Tibial artery (tissue), 4 donors: Measurements from ENCODE around the gene C4BPB.

Experiments used
- DNase-seq, 2 donors: peaks; one replicate each; pipeline ENCODE4 v3.0.0-alpha.2; 2019
- H3K27ac ChIP-seq, 2 donors: fragments of 200-600 bp; sonication (generic) in 1 of 2; 1 replicate in 1 of 2; 2 replicates in 1 of 2; pipeline ENCODE4 v1.5.1; 2018 to 2019; ENCODE audit warnings: mild to moderate bottlenecking in 1 of 2
- H3K27me3 ChIP-seq, 2 donors: fragments of 200-600 bp; sonication (generic) in 1 of 2; one replicate each; pipeline versions ENCODE4 v1.5.1 to v1.6.0; 2016 to 2019
- H3K36me3 ChIP-seq, 3 donors: fragments of 200-600 bp; sonication (generic) in 2 of 3; one replicate each; pipeline ENCODE4 v1.5.1; 2016 to 2019; ENCODE audit warnings: mild to moderate bottlenecking in 2 of 3
- H3K4me1 ChIP-seq, 4 donors: fragments of 200-600 bp; sonication (generic) in 2 of 4; 1 replicate in 3 of 4; 2 replicates in 1 of 4; pipeline ENCODE4 v1.5.1; 2016 to 2019
- H3K4me3 ChIP-seq, 2 donors: fragments of 200-600 bp; sonication (generic) in 1 of 2; 1 replicate in 1 of 2; 2 replicates in 1 of 2; pipeline ENCODE4 v1.5.1; 2018 to 2019; ENCODE audit warnings: mild to moderate bottlenecking in 2 of 2
- H3K9me3 ChIP-seq, 3 donors: fragments of 200-600 bp; sonication (generic) in 1 of 3; one replicate each; pipeline ENCODE4 v1.5.1; 2016 to 2019
- intact Hi-C: fragments of 100-400 bp; cut with DNase I; formaldehyde crosslinking; loops from one replicate; pipeline ENCODE4 v1.15.0; 2023; ENCODE audit warnings: low total_unique reads
- TF ChIP-seq, protein P1 (sequence below), 2 experiments: fragments of 200-600 bp in 1 of 2; fragments of 450-650 bp in 1 of 2; IDR thresholded peaks; one replicate each; pipeline ENCODE4 v1.5.1; 2017 to 2019; ENCODE audit warnings: antibody characterized with exemption in 2 of 2, mild to moderate bottlenecking in 1 of 2, moderate library complexity in 1 of 2

The C4BPB gene

DNA sequence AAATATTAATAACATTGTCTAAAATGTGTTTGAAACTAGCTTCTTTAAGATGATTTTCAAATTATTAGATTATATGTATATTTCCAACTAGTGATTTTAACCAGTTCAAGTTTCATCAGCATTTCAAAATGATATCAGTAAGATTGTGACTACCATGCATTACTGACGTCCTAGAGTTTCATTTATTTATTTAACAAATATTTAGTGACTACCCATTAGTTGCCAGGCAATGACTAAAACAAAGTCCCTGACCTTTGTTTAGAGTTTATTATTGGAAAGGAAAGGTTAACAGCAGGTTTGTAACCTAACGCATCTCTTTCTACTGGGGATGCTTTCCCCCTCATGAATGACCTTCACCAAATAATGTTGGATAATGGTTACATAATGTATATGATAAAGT is 7.6 kb upstream of the C4BPB start:
- no peak overlapping the region for H3K27ac ChIP-seq
- H3K9me3 ChIP-seq: no peaks in the 10 kb centered on the region
- intact Hi-C loops: loop anchor here (5.0 kb wide), 2 partner anchors 34 to 321 kb away; no protein-coding TSS in a partner anchor
- H3K4me3 ChIP-seq: no peak overlapping the region
- H3K27me3 ChIP-seq: no peaks in the 10 kb centered on the region
- no peak for DNase-seq
- peaks cover 0 to 13% (median 8%) of the 10 kb centered on the region in 3 donors for H3K36me3 ChIP-seq
- TF ChIP-seq, protein P1, sequence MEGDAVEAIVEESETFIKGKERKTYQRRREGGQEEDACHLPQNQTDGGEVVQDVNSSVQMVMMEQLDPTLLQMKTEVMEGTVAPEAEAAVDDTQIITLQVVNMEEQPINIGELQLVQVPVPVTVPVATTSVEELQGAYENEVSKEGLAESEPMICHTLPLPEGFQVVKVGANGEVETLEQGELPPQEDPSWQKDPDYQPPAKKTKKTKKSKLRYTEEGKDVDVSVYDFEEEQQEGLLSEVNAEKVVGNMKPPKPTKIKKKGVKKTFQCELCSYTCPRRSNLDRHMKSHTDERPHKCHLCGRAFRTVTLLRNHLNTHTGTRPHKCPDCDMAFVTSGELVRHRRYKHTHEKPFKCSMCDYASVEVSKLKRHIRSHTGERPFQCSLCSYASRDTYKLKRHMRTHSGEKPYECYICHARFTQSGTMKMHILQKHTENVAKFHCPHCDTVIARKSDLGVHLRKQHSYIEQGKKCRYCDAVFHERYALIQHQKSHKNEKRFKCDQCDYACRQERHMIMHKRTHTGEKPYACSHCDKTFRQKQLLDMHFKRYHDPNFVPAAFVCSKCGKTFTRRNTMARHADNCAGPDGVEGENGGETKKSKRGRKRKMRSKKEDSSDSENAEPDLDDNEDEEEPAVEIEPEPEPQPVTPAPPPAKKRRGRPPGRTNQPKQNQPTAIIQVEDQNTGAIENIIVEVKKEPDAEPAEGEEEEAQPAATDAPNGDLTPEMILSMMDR (IDR thresholded peaks at IDR 0.05): no peak
- no peaks in the 10 kb centered on the region for H3K4me1 ChIP-seq

- Histone ChIP-seq H3K27ac (no peak overlapping the region), H3K4me1 (no peaks in the 10 kb centered on the region), H3K27me3 (no peaks in the 10 kb centered on the region), H3K36me3 (peaks cover 0 to 13% (median 8%) of the 10 kb centered on the region in 3 donors), H3K9me3 (no peaks in the 10 kb centered on the region), H3K4me3 (no peak overlapping the region)
- intact Hi-C loops: loop anchor here (5.0 kb wide), 2 partner anchors 35 to 320 kb away; no protein-coding TSS in a partner anchor
- TF ChIP-seq, protein P1 (IDR thresholded peaks at IDR 0.05): no peak
- no peak for DNase-seq
Observed at GRCh38 chr1:207081806-207082205, 6.9 kb upstream of the C4BPB start.

- no peak for DNase-seq
- H3K4me3 ChIP-seq: no peak overlapping the region
- H3K27ac ChIP-seq: no peak overlapping the region
- peaks cover 0 to 7% (median 7%) of the 10 kb centered on the region in 3 donors for H3K36me3 ChIP-seq
- H3K4me1 ChIP-seq: no peaks in the 10 kb centered on the region
- H3K9me3 ChIP-seq: no peaks in the 10 kb centered on the region
- TF ChIP-seq, protein P1 (IDR thresholded peaks at IDR 0.05): no peak
- no peaks in the 10 kb centered on the region for H3K27me3 ChIP-seq
- intact Hi-C loops: loop anchor here (5.0 kb wide), 2 partner anchors 37 to 318 kb away; no protein-coding TSS in a partner anchor
Observed at GRCh38 chr1:207084232-207084631, 4.4 kb upstream of the C4BPB start.

DNA sequence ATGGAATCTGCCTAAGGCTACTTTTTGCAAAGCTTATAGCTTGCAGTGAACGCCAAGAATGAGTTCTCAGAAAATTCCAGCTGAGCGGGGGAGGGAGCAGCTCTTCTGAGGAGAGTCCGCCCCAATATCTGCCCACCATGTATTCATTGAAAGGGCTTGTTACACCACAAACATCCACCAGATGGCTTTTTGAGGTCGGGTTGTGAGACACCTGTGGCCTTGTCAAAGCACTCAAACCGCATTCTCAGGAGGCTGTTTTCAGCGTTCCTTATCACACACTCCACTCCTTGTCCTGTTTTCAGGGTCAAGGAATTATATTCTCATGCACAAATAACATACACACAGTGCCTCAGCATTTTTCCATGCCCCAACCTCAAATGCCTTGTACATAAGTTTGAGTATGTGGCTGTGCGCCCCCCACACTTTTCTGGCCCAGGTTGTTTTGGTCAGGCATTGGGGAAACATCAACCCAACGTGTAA is 3.9 kb upstream of the C4BPB start:
- TF ChIP-seq, protein P1 (IDR thresholded peaks at IDR 0.05): peak; percentile 42 to 51
- Histone ChIP-seq H3K9me3 (no peaks in the 10 kb centered on the region), H3K36me3 (peaks cover 0 to 2% (median 1%) of the 10 kb centered on the region in 3 donors), H3K27ac (no peak overlapping the region), H3K4me1 (no peaks in the 10 kb centered on the region), H3K27me3 (no peaks in the 10 kb centered on the region), H3K4me3 (no peak overlapping the region)
- no peak for DNase-seq
- intact Hi-C loops: loop anchor here (5.0 kb wide), 2 partner anchors 37 to 318 kb away; no protein-coding TSS in a partner anchor

GRCh38 chr1:207085887-207086286 is 2.8 kb upstream of the C4BPB start:
- DNase-seq: no peak
- no peak overlapping the region for H3K27ac ChIP-seq
- no peak overlapping the region for H3K4me3 ChIP-seq
- no peaks in the 10 kb centered on the region for H3K9me3 ChIP-seq
- no peaks in the 10 kb centered on the region for H3K36me3 ChIP-seq
- no peaks in the 10 kb centered on the region for H3K27me3 ChIP-seq
- TF ChIP-seq, protein P1 (IDR thresholded peaks at IDR 0.05): no peak
- intact Hi-C loops: no loop called here
- no peaks in the 10 kb centered on the region for H3K4me1 ChIP-seq
